OCI-LY7 (cell line): ENCODE results near the gene DPM1. TPM values are rescaled to one million over a fixed set of nuclear protein-coding genes. Genes with fewer than 3 reads are reported as not detected.

Experiments used
- BruUV-seq: library from RNA; stranded (reverse); fragments of 400-500 nt; replicated peaks from 2 replicates; lab custom pipeline; 2021; lab: Mats Ljungman, UMichigan
- CTCF ChIA-PET: fragments of 300-600 bp; sonication (Branson Sonifier 250); formaldehyde crosslinking; loops from one replicate; lab custom pipeline; 2022; ENCODE audit warnings: antibody characterized with exemption; ENCODE audit not compliant: unreplicated experiment; lab: Charles Lee
- POLR2A ChIA-PET: fragments of 300-600 bp; sonication (Branson Sonifier 250); formaldehyde crosslinking; loops from one replicate; lab custom pipeline; 2022; ENCODE audit warnings: antibody characterized with exemption; lab: Charles Lee
- DNase-seq: peaks from one replicate; pipeline ENCODE4 v3.0.0-alpha.2; 2015; ENCODE audit warnings: low spot score
- H2AFZ ChIP-seq: fragments of 200-600 bp; sonication (generic), shearing (Covaris generic); 2 replicates; pipeline ENCODE4 v1.6.1; 2014; ENCODE audit warnings: mild to moderate bottlenecking, antibody characterized with exemption, low read length, moderate library complexity
- H3K27ac ChIP-seq: fragments of 200-600 bp; sonication (generic); 2 replicates; pipeline ENCODE4 v1.5.1; 2014; ENCODE audit warnings: mixed run types, low read depth, mild to moderate bottlenecking, moderate library complexity, low read length, inconsistent platforms; ENCODE audit not compliant: poor library complexity, severe bottlenecking
- H3K36me3 ChIP-seq: fragments of 200-600 bp; sonication (generic); 2 replicates; pipeline ENCODE4 v1.6.1; 2014; ENCODE audit warnings: mild to moderate bottlenecking, antibody characterized with exemption, low read length, moderate library complexity, mixed read lengths; ENCODE audit not compliant: insufficient read depth
- H3K4me1 ChIP-seq: fragments of 200-600 bp; sonication (generic); 2 replicates; pipeline ENCODE4 v1.5.1; 2014; ENCODE audit warnings: mild to moderate bottlenecking, low read length; ENCODE audit not compliant: insufficient read depth, poor library complexity, severe bottlenecking
- H3K4me2 ChIP-seq: fragments of 200-600 bp; sonication (generic); 2 replicates; pipeline ENCODE4 v1.6.1; 2014; ENCODE audit warnings: mild to moderate bottlenecking, low read length
- H3K4me3 ChIP-seq: fragments of 200-600 bp; sonication (generic); 2 replicates; pipeline ENCODE4 v1.5.1; 2014; ENCODE audit warnings: mild to moderate bottlenecking, low read depth, low read length; ENCODE audit not compliant: poor library complexity, severe bottlenecking
- H3K79me2 ChIP-seq: fragments of 200-600 bp; sonication (generic); 2 replicates; pipeline ENCODE4 v1.6.1; 2016; ENCODE audit warnings: low read depth, mild to moderate bottlenecking, low read length, moderate library complexity, mixed read lengths; ENCODE audit not compliant: insufficient read depth
- H3K9me2 ChIP-seq: fragments of 200-600 bp; sonication (generic); 2 replicates; pipeline ENCODE4 v1.6.1; 2016; ENCODE audit warnings: mild to moderate bottlenecking, low read length, mixed read lengths; ENCODE audit not compliant: insufficient read depth
- H3K9me3 ChIP-seq: fragments of 200-600 bp; sonication (generic); 2 replicates; pipeline ENCODE4 v1.6.1; 2014; ENCODE audit warnings: mild to moderate bottlenecking, mixed run types, low read length, mixed read lengths
- H4K20me1 ChIP-seq: fragments of 200-600 bp; sonication (generic); 2 replicates; pipeline ENCODE4 v1.6.1; 2014; ENCODE audit warnings: mild to moderate bottlenecking, antibody characterized with exemption, low read length, moderate library complexity, mixed read lengths; ENCODE audit not compliant: insufficient read depth
- CTCF ChIP-seq: fragments of 200-600 bp; sonication (generic); conservative IDR thresholded peaks from 2 replicates; pipeline ENCODE4 v1.5.1; 2014; ENCODE audit warnings: mild to moderate bottlenecking, antibody characterized with exemption, low read length, moderate library complexity, mixed read lengths
- EZH2phosphoT487 ChIP-seq: fragments of 200-600 bp; sonication (generic); IDR thresholded peaks from 2 replicates; pipeline ENCODE4 v1.6.1; 2018; ENCODE audit warnings: low read depth, borderline replicate concordance, mild to moderate bottlenecking, mixed run types, antibody characterized with exemption, low read length, moderate library complexity, mixed read lengths
- intact Hi-C: fragments of 100-400 bp; cut with micrococcal nuclease; formaldehyde crosslinking; loops from one replicate; pipeline ENCODE4 v1.10.0; 2022; ENCODE audit not compliant: unreplicated experiment
- total RNA-seq, 2 experiments: library from RNA; depleted of rRNA in 1 of 2; stranded (reverse); fragments of >200 nt in 1 of 2; shearing (Covaris generic) in 1 of 2; gene quantifications; 2 replicates each; pipeline ENCODE4 v1.2.3, GENCODE V29; 2014 to 2022

DPM1 gene
- total RNA-seq, 2 experiments from 2014 or later: 60.2 to 71.2 TPM

GRCh38 chr20:50943069-50943468 is 15.3 kb downstream of the DPM1 start:
- H3K79me2 ChIP-seq: no peaks in the 10 kb centered on the region
- no peak for DNase-seq
- ChIA-PET CTCF (no interaction called here), POLR2A (interaction anchor here (0.6 to 1.2 kb wide), 2 partner anchors 15 to 86 kb away, joined by 3 to 5 read pairs; partner anchors contain the start of genes DPM1 and MOCS3)
- peaks cover 91% of the 10 kb centered on the region for H3K36me3 ChIP-seq
- TF ChIP-seq CTCF: no peak
- TF ChIP-seq EZH2phosphoT487: no peak
- intact Hi-C loops: no loop called here
- no peaks in the 10 kb centered on the region for H4K20me1 ChIP-seq
- no peak overlapping the region for H3K27ac ChIP-seq
- no peaks in the 10 kb centered on the region for H3K4me1 ChIP-seq
- no peak overlapping the region for H2AFZ ChIP-seq
- H3K4me2 ChIP-seq: no peak overlapping the region
- no peaks in the 10 kb centered on the region for H3K9me2 ChIP-seq
- H3K9me3 ChIP-seq: no peaks in the 10 kb centered on the region
- BruUV-seq: no TSS peak
- H3K4me3 ChIP-seq: no peak overlapping the region

GRCh38 chr20:50933589-50933988 is 24.7 kb downstream of the DPM1 start:
- H3K27ac ChIP-seq: no peak overlapping the region
- intact Hi-C loops: no loop called here
- POLR2A ChIA-PET: interaction anchor here (0.6 to 0.8 kb wide), 3 partner anchors 11 to 615 kb away, joined by 3 to 5 read pairs (median 4); partner anchors contain the start of genes DPM1 and MOCS3
- CTCF ChIA-PET: no interaction called here
- no peak overlapping the region for H2AFZ ChIP-seq
- TF ChIP-seq CTCF (no peak), EZH2phosphoT487 (no peak)
- peaks cover 78% of the 10 kb centered on the region for H3K36me3 ChIP-seq
- DNase-seq: no peak
- BruUV-seq: no TSS peak
- no peak overlapping the region for H3K4me2 ChIP-seq
- H3K4me3 ChIP-seq: no peak overlapping the region
- peaks cover 18% of the 10 kb centered on the region for H3K79me2 ChIP-seq
- peaks cover 21% of the 10 kb centered on the region for H3K4me1 ChIP-seq
- no peaks in the 10 kb centered on the region for H3K9me3 ChIP-seq
- H3K9me2 ChIP-seq: no peaks in the 10 kb centered on the region
- H4K20me1 ChIP-seq: peaks cover 6% of the 10 kb centered on the region

GRCh38 chr20:50932691-50933280 is 25.5 kb downstream of the DPM1 start:
- Histone ChIP-seq H3K4me3 (no peak overlapping the region), H3K4me1 (peaks cover 29% of the 10 kb centered on the region), H3K79me2 (peaks cover 26% of the 10 kb centered on the region), H3K27ac (peak overlapping the region; percentile 85), H3K4me2 (no peak overlapping the region), H2AFZ (no peak overlapping the region; the same call in 1 of the 2 replicates), H3K36me3 (peaks cover 83% of the 10 kb centered on the region), H3K9me2 (no peaks in the 10 kb centered on the region), H3K9me3 (no peaks in the 10 kb centered on the region), H4K20me1 (peaks cover 14% of the 10 kb centered on the region)
- CTCF ChIA-PET: no interaction called here
- intact Hi-C loops: no loop called here
- no TSS peak for BruUV-seq
- POLR2A ChIA-PET: interaction anchor here (0.7 to 0.8 kb wide), 2 partner anchors 25 to 616 kb away, joined by 3 to 5 read pairs; partner anchors contain the start of genes DPM1 and MOCS3
- no peak for TF ChIP-seq EZH2phosphoT487
- DNase-seq: no peak
